ENCODE measurements around the gene ZNF816. TPM values are rescaled to one million over a fixed set of nuclear protein-coding genes. Genes with fewer than 3 reads are reported as not detected.
"Not testable (repeated sequence)": the region's sequence is repeated elsewhere in the genome, so short reads cannot be mapped to it uniquely, and the experiment has no call there.

The ZNF816 gene
- total RNA-seq, 1 donor from 2014 or later: 2.5 TPM

- H3K4me3 ChIP-seq (ENCODE audit: low read depth, low read length): no peak overlapping the region
- no peak for TF ChIP-seq CTCF (conservative IDR thresholded peaks at IDR 0.05; ENCODE audit: low read depth, low read length)
- no peak for DNase-seq (ENCODE audit: low read depth)
Measured at GRCh38 chr19:52991484-52991883, 28.8 kb upstream of the ZNF816 start.

DNA sequence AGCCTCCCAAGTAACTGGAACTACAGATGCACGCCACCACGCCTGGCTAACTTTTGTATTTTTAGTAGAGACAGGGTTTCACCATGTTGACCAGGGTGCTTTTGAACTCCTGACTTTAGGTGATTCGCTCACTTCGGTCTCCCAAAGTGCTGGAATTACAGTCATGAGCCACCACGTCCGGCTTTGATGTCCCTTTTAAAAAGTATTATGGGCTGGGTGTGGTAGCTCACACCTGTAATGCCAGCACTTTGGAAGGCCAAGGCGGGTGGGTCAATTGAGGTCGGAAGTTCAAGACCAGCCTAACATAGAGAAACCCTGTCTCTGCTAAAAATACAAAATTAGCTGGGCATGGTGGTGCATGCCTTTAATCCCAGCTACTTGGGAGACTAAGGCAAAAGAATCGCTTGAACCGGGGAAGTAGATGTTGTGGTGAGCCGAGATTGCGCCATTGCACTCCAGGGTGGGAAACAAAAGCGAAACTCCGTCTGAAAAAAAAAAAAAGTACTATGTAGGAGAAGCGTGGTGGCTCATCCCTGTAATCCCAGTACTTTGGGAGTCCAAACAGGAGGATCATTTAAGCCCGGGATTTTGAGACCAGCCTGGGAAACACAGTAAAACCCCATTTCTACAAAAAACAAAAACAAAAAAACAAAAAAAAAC, 28.2 kb upstream of the ZNF816 start:
- no peak for DNase-seq (ENCODE audit: low read depth)
- TF ChIP-seq CTCF (conservative IDR thresholded peaks at IDR 0.05; ENCODE audit: low read depth, low read length): no peak
- no peak overlapping the region for H3K4me3 ChIP-seq (ENCODE audit: low read depth, low read length)

DNA sequence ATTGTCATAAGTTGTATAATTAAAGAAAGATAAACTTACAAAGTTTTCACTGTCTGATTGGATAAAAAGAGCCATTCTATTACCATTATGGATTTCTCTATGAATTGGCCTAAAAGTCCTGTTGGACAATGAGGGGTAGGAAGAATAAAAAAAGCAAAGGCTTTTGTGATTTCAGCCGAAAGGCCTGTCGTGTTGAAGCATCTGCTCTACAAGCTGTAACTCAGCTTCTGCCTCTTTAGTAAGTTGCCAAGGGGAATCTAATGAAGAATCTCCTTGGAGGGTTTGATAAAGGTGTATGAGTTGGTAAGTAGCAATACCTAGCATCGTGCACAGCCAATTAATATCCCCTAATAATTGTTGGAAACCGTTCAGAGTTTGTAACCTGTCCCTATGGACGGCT, 25.8 kb upstream of the ZNF816 start:
- H3K4me3 ChIP-seq (ENCODE audit: low read depth, low read length): no peak overlapping the region
- TF ChIP-seq CTCF (conservative IDR thresholded peaks at IDR 0.05; ENCODE audit: low read depth, low read length): no peak
- no peak for DNase-seq (ENCODE audit: low read depth)

DNA sequence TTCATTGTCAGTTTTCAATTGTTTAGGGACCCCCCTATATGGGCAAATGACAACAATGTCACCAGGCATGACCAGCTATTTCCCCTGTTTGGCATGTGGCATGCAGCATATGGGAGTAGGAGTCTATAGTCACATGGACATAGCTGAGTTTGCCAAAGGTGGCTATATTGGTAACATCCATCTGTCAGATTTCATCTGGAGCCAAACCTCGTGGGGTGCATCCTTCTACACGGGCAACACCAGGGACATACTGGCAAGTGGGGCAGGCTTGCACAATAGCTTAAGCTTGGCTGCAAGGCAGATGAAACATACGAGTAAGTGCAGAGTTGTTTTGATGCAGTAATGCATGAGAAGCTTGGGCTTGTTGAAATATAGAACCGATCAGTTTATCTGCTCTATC, 24.5 kb upstream of the ZNF816 start:
- no peak overlapping the region for H3K4me3 ChIP-seq (ENCODE audit: low read depth, low read length)
- no peak for DNase-seq (ENCODE audit: low read depth)
- TF ChIP-seq CTCF (conservative IDR thresholded peaks at IDR 0.05; ENCODE audit: low read depth, low read length): no peak

GRCh38 chr19:52983167-52983566, 20.5 kb upstream of the ZNF816 start:
- H3K4me3 ChIP-seq (ENCODE audit: low read depth, low read length); DNase-seq (ENCODE audit: low read depth): not testable (repeated sequence)

GRCh38 chr19:52981329-52981728, 18.6 kb upstream of the ZNF816 start:
- no peak for DNase-seq (ENCODE audit: low read depth)
- TF ChIP-seq CTCF (conservative IDR thresholded peaks at IDR 0.05; ENCODE audit: low read depth, low read length): no peak
- H3K4me3 ChIP-seq (ENCODE audit: low read depth, low read length): no peak overlapping the region

DNA sequence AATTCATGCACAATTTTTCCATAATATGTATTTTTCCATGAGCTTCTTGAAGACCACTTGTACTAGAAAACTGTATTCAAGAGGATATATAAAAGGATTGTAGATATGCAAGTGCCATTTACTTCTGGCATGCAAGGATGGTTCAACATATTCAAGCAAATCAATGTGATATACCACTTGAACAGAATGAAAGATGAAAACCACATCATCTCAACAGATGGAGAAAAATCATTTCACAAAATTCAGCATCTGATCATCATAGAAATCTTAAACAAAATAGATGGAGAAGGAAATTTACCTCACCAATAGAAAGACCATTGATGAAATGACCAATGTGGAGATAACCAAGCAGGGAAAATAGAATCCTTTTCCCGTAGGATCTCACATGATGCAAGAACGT, 5.1 kb upstream of the ZNF816 start:
- TF ChIP-seq CTCF (conservative IDR thresholded peaks at IDR 0.05; ENCODE audit: low read depth, low read length): no peak
- H3K4me3 ChIP-seq (ENCODE audit: low read depth, low read length): no peak overlapping the region
- DNase-seq (ENCODE audit: low read depth): no peak

Data from epithelial cell of proximal tubule (primary cell).